ENCODE results near the gene ANKRD53.

ANKRD53 gene

DNA sequence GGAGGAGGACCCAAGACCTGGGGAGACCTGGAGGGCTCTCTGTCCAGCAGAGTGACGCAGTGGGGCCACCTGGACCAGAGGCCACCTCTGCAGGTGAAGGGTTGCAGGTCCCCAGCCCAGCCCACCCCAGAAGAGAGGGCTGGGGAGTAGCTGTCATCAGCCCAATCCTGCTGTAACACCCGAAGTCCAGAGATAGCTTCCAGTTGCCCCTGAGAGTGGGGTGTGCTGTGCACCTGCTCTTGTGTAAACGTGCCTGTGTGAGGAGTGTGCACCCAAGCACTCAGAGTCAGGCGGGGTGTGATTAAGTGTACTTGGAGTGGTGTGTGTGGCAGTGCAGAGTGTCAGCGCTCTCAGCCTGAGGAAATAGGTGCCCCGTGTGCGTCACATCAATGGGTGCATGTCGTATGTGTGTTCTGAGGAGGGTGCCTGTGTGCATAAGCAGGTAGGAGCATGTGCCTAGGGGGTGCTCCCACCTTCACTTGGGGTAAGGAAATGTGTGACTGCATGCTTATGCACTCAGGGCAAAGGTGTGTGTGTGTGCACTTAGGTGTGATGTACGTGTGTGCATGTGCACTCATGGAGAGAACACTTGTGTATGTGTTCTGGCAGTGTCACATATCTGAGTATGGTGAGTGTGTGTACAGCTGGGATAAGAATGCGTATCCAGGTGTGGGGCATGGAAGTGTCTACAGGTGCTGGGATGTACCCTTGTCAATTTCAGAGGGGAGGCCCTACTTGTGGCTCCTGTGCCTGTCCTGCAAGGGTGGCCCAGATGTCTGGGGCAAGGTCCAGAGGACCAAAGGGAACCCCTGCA, 42.1 kb upstream of the ANKRD53 start:
- no peaks in the 10 kb centered on the region for H3K27me3 ChIP-seq (ENCODE audit: low read length)
- no peaks in the 10 kb centered on the region for H3K36me3 ChIP-seq (ENCODE audit: low read length)
- no peaks in the 10 kb centered on the region for H3K9me3 ChIP-seq (ENCODE audit: insufficient read depth, low read length)
- no peaks in the 10 kb centered on the region for H4K20me1 ChIP-seq (ENCODE audit: low read depth, low read length)
- H3K79me2 ChIP-seq (ENCODE audit: insufficient read depth, low read length) = no peaks in the 10 kb centered on the region
- TF ChIP-seq EZH2phosphoT487 (conservative IDR thresholded peaks at IDR 0.05; ENCODE audit: low read length) = no peak
- no peak overlapping the region for H2AFZ ChIP-seq (ENCODE audit: low read depth, low read length, severe bottlenecking)
- no peak overlapping the region for H3K27ac ChIP-seq (ENCODE audit: low read depth, low read length)
- no peak overlapping the region for H3K4me2 ChIP-seq (ENCODE audit: low read depth, low read length, poor library complexity, severe bottlenecking)
- no peak overlapping the region for H3K4me3 ChIP-seq (ENCODE audit: insufficient read depth, low read length, poor library complexity, severe bottlenecking)
- H3K9me2 ChIP-seq (replicated peaks; ENCODE audit: insufficient read depth, low read length) = no peaks in the 10 kb centered on the region
- H3K9ac ChIP-seq (ENCODE audit: low read length) = no peak overlapping the region
- no peaks in the 10 kb centered on the region for H3F3A ChIP-seq (ENCODE audit: insufficient read depth)

DNA sequence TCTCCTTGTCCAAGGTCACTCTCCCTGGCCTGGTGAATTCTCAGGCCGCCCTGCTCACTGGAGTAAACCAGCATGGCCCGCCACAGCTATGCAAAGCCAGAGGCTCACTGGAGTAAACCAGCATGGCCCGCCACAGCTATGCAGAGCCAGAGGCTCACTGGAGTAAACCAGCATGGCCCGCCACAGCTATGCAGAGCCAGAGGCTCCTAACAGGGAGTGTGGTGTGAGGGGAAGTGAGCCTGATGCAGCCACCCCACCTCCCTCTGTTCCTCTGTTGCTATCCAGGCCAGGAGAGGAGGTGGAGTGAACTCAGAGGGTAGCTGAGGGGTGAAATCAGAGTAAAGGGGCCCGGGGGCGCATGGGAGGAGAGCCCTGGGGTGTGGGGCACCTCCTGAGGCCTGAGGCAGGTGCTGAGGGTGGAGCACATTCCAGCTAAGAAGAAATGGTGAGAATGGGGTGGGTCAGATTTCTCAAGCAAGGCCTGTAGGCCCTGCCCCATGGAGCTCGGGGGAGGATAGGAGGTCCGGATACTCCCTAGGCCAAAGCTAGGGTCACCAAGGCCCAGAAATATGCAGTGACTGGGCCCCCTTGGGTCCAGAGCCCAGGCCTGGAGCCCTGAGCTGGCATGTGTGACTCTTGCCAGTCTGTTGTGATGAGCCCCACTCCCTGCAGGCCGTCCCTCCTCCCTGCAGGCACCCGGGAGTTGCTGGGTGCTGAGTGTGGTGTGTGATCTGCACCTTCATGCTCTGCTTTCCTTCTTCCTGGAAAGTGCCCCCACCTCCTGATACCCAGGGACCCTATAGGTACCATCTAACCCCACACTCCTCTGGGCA, 41.2 kb upstream of the ANKRD53 start:
- no peaks in the 10 kb centered on the region for H3K27me3 ChIP-seq (ENCODE audit: low read length)
- TF ChIP-seq, protein P1, sequence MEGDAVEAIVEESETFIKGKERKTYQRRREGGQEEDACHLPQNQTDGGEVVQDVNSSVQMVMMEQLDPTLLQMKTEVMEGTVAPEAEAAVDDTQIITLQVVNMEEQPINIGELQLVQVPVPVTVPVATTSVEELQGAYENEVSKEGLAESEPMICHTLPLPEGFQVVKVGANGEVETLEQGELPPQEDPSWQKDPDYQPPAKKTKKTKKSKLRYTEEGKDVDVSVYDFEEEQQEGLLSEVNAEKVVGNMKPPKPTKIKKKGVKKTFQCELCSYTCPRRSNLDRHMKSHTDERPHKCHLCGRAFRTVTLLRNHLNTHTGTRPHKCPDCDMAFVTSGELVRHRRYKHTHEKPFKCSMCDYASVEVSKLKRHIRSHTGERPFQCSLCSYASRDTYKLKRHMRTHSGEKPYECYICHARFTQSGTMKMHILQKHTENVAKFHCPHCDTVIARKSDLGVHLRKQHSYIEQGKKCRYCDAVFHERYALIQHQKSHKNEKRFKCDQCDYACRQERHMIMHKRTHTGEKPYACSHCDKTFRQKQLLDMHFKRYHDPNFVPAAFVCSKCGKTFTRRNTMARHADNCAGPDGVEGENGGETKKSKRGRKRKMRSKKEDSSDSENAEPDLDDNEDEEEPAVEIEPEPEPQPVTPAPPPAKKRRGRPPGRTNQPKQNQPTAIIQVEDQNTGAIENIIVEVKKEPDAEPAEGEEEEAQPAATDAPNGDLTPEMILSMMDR (IDR thresholded peaks at IDR 0.05; ENCODE audit: insufficient read depth, low read length, poor library complexity, severe bottlenecking) = no peak
- TF ChIP-seq EZH2phosphoT487 (conservative IDR thresholded peaks at IDR 0.05; ENCODE audit: low read length) = no peak
- no peaks in the 10 kb centered on the region for H3K9me3 ChIP-seq (ENCODE audit: insufficient read depth, low read length)
- no peaks in the 10 kb centered on the region for H3K36me3 ChIP-seq (ENCODE audit: low read length)
- H3K9ac ChIP-seq (ENCODE audit: low read length) = no peak overlapping the region
- H3K9me2 ChIP-seq (replicated peaks; ENCODE audit: insufficient read depth, low read length) = no peaks in the 10 kb centered on the region
- H4K20me1 ChIP-seq (ENCODE audit: low read depth, low read length) = no peaks in the 10 kb centered on the region
- H3K4me2 ChIP-seq (ENCODE audit: low read depth, low read length, poor library complexity, severe bottlenecking) = no peak overlapping the region
- no peaks in the 10 kb centered on the region for H3K79me2 ChIP-seq (ENCODE audit: insufficient read depth, low read length)
- no peak overlapping the region for H3K27ac ChIP-seq (ENCODE audit: low read depth, low read length)
- H2AFZ ChIP-seq (ENCODE audit: low read depth, low read length, severe bottlenecking) = no peak overlapping the region
- no peak overlapping the region for H3K4me3 ChIP-seq (ENCODE audit: insufficient read depth, low read length, poor library complexity, severe bottlenecking)
- no peaks in the 10 kb centered on the region for H3F3A ChIP-seq (ENCODE audit: insufficient read depth)

GRCh38 chr2:70937866-70938585, 40.4 kb upstream of the ANKRD53 start:
- no peaks in the 10 kb centered on the region for H3K9me3 ChIP-seq (ENCODE audit: insufficient read depth, low read length)
- H3K4me3 ChIP-seq (ENCODE audit: insufficient read depth, low read length, poor library complexity, severe bottlenecking) = no peak overlapping the region
- no peaks in the 10 kb centered on the region for H3F3A ChIP-seq (ENCODE audit: insufficient read depth)
- no peak overlapping the region for H3K9ac ChIP-seq (ENCODE audit: low read length)
- H4K20me1 ChIP-seq (ENCODE audit: low read depth, low read length) = no peaks in the 10 kb centered on the region
- H3K36me3 ChIP-seq (ENCODE audit: low read length) = no peaks in the 10 kb centered on the region
- TF ChIP-seq, protein P1 (IDR thresholded peaks at IDR 0.05; ENCODE audit: insufficient read depth, low read length, poor library complexity, severe bottlenecking) = no peak
- TF ChIP-seq EZH2phosphoT487 (conservative IDR thresholded peaks at IDR 0.05; ENCODE audit: low read length) = no peak
- no peak overlapping the region for H3K27ac ChIP-seq (ENCODE audit: low read depth, low read length)
- no peaks in the 10 kb centered on the region for H3K79me2 ChIP-seq (ENCODE audit: insufficient read depth, low read length)
- no peak overlapping the region for H2AFZ ChIP-seq (ENCODE audit: low read depth, low read length, severe bottlenecking)
- H3K4me2 ChIP-seq (ENCODE audit: low read depth, low read length, poor library complexity, severe bottlenecking) = no peak overlapping the region
- no peaks in the 10 kb centered on the region for H3K27me3 ChIP-seq (ENCODE audit: low read length)
- no peaks in the 10 kb centered on the region for H3K9me2 ChIP-seq (replicated peaks; ENCODE audit: insufficient read depth, low read length)
